ENCODE measurements around the gene GFER. TPM values are rescaled to one million over a fixed set of nuclear protein-coding genes. Genes with fewer than 3 reads are reported as not detected.

GFER gene
- total and polyA plus RNA-seq, 2 experiments from 2014 or later, result 46.9 to 53.5 TPM

GRCh38 chr16:1980770-1981087, 3.3 kb upstream of the GFER start:
- Histone ChIP-seq H3K9me3 (ENCODE audit: low read depth) (no peaks in the 10 kb centered on the region), H3K27me3 (peaks cover 55% of the 10 kb centered on the region), H3K36me3 (peaks cover 6% of the 10 kb centered on the region), H3K27ac (no peak overlapping the region), H3K4me1 (ENCODE audit: low read depth) (peaks cover 4% of the 10 kb centered on the region), H3K4me3 (no peak overlapping the region)
- DNase-seq (ENCODE audit: low read depth in 1 of 2, low spot score in 1 of 2), result no peak
- no peak for TF ChIP-seq CTCF (IDR thresholded peaks at IDR 0.05; ENCODE audit: low read depth, low read length)

GRCh38 chr16:1981398-1981836, 2.6 kb upstream of the GFER start, which contains the start of gene NOXO1:
Gene NOXO1, minus strand, starts transcription at chr16:1981469. Its CDS starts 290 bp downstream, at chr16:1981179.
- no peak for DNase-seq (ENCODE audit: low read depth in 1 of 2, low spot score in 1 of 2)
- peaks cover 55% of the 10 kb centered on the region for H3K27me3 ChIP-seq
- H3K4me3 ChIP-seq, result no peak within 1 kb of the TSS

GRCh38 chr16:1982013-1982433, 2.0 kb upstream of the GFER start:
- Histone ChIP-seq H3K36me3 (peaks cover 3% of the 10 kb centered on the region), H3K27me3 (peaks cover 55% of the 10 kb centered on the region), H3K27ac (no peak overlapping the region), H3K4me3 (no peak overlapping the region), H3K9me3 (ENCODE audit: low read depth) (no peaks in the 10 kb centered on the region), H3K4me1 (ENCODE audit: low read depth) (peaks cover 4% of the 10 kb centered on the region)
- no peak for DNase-seq (ENCODE audit: low read depth in 1 of 2, low spot score in 1 of 2)
- no peak for TF ChIP-seq CTCF (IDR thresholded peaks at IDR 0.05; ENCODE audit: low read depth, low read length)

More at GRCh38 chr16:1981398-1981836, 2.6 kb upstream of the GFER start, which contains the start of gene NOXO1:
- Histone ChIP-seq H3K36me3 (peaks cover 4% of the 10 kb centered on the region), H3K4me1 (ENCODE audit: low read depth) (peaks cover 4% of the 10 kb centered on the region), H3K9me3 (ENCODE audit: low read depth) (no peaks in the 10 kb centered on the region), H3K27ac (no peak within 1 kb of the TSS)
- no peak for TF ChIP-seq CTCF (IDR thresholded peaks at IDR 0.05; ENCODE audit: low read depth, low read length)

GRCh38 chr16:1982991-1983543, 926 bp upstream of the GFER start:
- Histone ChIP-seq H3K9me3 (ENCODE audit: low read depth) (no peaks in the 10 kb centered on the region), H3K4me3 (peak overlapping the region; percentile 80), H3K4me1 (ENCODE audit: low read depth) (peaks cover 4% of the 10 kb centered on the region), H3K27ac (peak overlapping the region; percentile 91), H3K27me3 (peaks cover 52% of the 10 kb centered on the region), H3K36me3 (no peaks in the 10 kb centered on the region)
- TF ChIP-seq CTCF (IDR thresholded peaks at IDR 0.05; ENCODE audit: low read depth, low read length), result no peak
- DNase-seq (ENCODE audit: low read depth in 1 of 2, low spot score in 1 of 2), result no peak

- DNase-seq (ENCODE audit: low read depth in 1 of 2, low spot score in 1 of 2), result no peak
- peaks cover 49% of the 10 kb centered on the region for H3K27me3 ChIP-seq
- peak overlapping the region; percentile 80 for H3K4me3 ChIP-seq
- peaks cover 4% of the 10 kb centered on the region for H3K4me1 ChIP-seq (ENCODE audit: low read depth)
- TF ChIP-seq CTCF (IDR thresholded peaks at IDR 0.05; ENCODE audit: low read depth, low read length), result no peak
- H3K36me3 ChIP-seq, result no peaks in the 10 kb centered on the region
- peak overlapping the region; percentile 91 for H3K27ac ChIP-seq
- no peaks in the 10 kb centered on the region for H3K9me3 ChIP-seq (ENCODE audit: low read depth)
These were observed 593 bp downstream of the GFER start for GRCh38 chr16:1984347-1985225.

Data from cardiac muscle cell (in vitro differentiated cells and primary cell).